Fibroblast of lung (primary cell): ENCODE measurements around the gene MFN2.

ENCODE experiments used
- CTCF ChIP-seq, 2 donors: IDR thresholded peaks in 1 of 2; conservative IDR thresholded peaks in 1 of 2; 1 replicate in 1 of 2; 2 replicates in 1 of 2; pipeline ENCODE4 v1.5.1; 2011 to 2012; ENCODE audit warnings: low read length in 2 of 2, control low read depth in 1 of 2, inconsistent platforms in 1 of 2, low read depth in 1 of 2, mild to moderate bottlenecking in 1 of 2
- EZH2 ChIP-seq: IDR thresholded peaks from 2 replicates; pipeline ENCODE4 v1.5.1; 2012; ENCODE audit warnings: low read length, control low read depth, mild to moderate bottlenecking; ENCODE audit errors: missing control alignments

- no peak for TF ChIP-seq CTCF (conservative IDR thresholded peaks at IDR 0.05 in 1 of 2, IDR thresholded peaks at IDR 0.05 in 1 of 2; ENCODE audit: low read depth in 1 of 2, low read length in 2 of 2)
- no peak for TF ChIP-seq EZH2
Measured at GRCh38 chr1:11991969-11992676, 11.9 kb downstream of the MFN2 start.
